GM19193 (cell line): ENCODE measurements around the gene PHF5A.

Source experiments
- POLR2A ChIP-seq: IDR thresholded peaks from 4 replicates; pipeline ENCODE4 v1.6.1; 2011; ENCODE audit not compliant: insufficient read depth, insufficient read length; ENCODE audit errors: extremely low read depth

PHF5A gene

DNA sequence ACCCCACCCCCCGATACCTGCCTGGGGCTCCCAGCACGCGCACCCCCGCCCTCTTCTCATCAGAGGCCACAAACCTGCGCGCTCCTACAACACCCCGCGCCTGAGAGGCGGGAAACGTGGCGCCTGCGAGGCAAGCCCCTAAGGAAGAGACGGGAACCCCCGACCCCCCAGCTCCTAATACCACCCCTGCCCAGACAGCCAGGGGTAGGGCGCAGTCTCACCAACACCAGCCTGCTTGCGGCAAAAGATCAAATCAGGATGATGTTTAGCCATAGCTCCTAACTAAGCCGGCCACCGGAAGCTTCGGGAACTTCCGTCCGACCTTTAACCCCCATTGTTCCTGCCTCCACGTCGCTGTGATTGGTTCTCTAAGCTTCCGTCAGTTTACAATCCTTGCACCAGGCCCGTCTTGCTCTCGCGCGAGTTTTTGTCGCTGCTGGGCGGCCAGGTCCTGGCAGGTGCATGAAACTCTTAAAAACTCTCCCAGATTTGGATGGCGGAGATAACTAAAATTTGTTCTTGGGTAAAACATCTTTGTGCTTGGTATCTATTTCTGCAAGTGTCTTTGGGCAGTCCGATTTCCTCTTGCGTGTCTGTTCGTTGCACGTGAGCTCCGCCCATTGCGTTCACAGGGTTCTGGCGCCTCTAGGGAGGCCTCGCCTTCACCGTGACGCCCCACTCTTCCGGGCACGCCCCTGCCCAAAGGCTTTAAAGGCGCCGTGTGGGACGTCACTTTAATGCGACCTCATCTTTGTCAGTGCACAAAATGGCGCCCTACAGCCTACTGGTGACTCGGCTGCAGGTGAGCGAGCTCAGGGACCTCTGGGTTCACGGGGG lies at the start of gene PHF5A, which contains the start of gene ACO2:
PHF5A (minus strand) TSS at position 312 of the 837 bp plus-strand sequence; CDS start at position 273, 39 bp downstream.
ACO2 (plus strand) TSS at position 737 of the 837 bp plus-strand sequence; CDS start at position 767, 30 bp downstream.
- TF ChIP-seq POLR2A: peak; percentile 78

- no peak for TF ChIP-seq POLR2A
Measured at GRCh38 chr22:41518048-41518347, 49.5 kb upstream of the PHF5A start.

DNA sequence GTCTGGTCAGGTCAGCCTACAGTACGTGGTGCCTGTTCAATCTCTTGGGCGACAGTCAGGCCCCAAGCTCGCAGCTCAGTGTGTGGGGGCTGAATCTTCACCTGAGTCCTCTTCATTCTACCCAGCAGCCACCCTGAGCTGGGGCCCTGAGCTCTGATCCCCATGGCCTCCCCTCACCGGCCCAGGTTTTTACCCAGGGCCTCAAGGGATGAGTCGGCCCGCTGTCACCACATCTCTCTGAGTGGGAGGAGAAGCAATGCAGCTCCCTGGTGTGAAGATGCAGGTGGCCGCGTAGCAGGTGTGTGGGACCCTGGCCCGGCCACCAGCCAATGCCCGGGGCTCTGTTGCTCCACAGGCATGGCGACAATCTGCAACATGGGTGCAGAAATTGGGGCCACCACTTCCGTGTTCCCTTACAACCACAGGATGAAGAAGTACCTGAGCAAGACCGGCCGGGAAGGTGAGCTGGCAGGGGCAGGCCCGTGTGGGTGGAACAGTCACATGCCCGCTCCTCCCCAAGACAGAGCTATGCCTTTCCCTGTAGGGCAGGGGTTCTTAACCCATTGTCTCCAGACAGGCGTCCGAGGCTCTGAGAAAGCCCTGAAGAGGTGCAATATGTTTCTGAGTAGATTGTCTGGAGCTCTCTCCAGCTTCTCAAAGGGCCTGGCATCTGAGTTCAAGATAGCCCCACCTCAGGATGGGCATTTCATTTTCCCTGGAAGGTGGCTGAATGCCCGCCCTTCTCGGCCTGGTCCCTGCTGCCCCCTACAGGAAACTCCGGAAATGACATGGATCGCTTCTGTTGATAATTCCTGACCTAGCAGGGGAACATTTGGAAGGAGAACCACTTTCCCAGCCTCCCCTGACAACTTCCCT lies 48.9 kb upstream of the PHF5A start:
- TF ChIP-seq POLR2A: no peak

DNA sequence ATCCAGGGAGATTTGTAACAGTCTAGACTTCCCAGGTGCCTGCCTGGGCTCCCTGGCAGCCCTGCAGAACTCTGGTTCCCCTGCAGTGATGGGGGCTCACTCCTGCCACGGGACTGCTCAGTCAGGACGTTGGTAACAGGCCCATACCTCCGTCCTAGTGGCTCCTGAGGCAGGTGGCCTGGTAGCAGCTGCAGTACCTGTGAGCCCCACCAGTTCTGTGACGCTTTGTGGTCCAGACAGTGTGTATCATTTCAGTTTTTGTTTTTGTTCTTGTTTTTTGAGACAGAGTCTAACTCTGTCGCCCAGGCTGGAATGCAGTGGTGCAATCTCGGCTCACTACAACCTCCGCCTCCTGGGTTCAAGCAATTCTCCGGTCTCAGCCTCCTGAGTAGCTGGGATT lies 48.0 kb upstream of the PHF5A start:
- no peak for TF ChIP-seq POLR2A

- TF ChIP-seq POLR2A: no peak
Measured at GRCh38 chr22:41513391-41513790, 44.9 kb upstream of the PHF5A start.

DNA sequence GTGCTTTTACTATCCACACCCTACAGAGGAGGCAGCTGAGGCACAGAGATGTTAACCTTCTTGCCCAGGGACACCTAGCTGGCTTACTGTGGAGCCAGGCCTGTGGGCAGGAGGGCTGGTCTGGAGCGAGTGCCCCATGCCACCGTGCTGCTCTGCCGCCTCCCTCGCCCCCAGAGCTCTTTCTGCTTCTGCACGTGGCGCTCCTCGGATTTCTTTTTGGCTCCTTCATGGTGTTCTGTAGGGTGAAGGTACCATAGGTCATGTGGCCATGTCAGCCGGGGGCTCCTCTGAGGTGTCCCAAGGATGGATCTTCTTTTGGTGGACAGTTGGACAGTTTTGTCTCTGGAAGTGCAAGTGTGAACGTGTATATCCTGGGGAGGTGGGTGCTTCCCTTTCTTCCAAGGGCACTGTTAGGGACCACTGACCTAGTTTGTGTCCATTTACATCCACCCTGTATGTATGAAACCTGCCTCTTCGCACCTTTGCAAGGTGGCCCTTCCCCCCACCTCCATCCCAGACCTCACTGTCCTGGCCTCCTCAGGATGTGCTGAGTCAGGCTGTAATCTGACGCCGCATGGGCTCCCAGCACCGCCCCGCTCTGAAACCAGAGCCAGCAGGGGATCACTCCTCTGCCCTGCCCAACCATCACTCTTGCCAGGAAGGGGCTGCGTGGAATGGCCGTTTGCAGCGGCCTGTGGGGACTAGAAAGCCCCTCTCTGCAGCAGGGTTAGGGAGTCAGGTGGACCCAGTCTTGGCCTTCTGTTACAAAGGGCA lies 44.1 kb upstream of the PHF5A start:
- no peak for TF ChIP-seq POLR2A

- no peak for TF ChIP-seq POLR2A
Measured at GRCh38 chr22:41511521-41511968, 43.1 kb upstream of the PHF5A start.

DNA sequence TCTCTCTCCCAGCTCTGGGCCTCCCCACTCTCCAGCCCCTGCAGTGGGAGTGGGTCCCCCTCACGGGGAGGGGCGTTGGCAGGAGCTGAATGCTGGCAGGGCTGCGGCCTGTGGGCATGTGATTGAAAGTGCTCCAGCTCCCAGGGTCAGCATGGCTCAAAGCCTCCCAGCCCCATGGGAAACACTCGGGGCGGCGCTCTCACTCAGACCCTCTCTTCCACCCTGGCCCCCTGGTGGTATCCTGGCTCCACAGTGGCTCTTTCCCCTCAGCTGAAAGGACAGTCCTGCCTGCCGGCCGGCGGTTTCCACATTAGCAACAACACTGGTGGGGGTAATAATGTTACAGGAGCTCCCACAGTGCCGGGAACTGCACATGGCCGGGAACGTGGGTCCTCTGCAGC lies 40.3 kb upstream of the PHF5A start:
- no peak for TF ChIP-seq POLR2A

GRCh38 chr22:41507330-41508063 lies 39.0 kb upstream of the PHF5A start:
- no peak for TF ChIP-seq POLR2A

- TF ChIP-seq POLR2A: no peak
Measured at GRCh38 chr22:41505511-41506220, 37.2 kb upstream of the PHF5A start.

DNA sequence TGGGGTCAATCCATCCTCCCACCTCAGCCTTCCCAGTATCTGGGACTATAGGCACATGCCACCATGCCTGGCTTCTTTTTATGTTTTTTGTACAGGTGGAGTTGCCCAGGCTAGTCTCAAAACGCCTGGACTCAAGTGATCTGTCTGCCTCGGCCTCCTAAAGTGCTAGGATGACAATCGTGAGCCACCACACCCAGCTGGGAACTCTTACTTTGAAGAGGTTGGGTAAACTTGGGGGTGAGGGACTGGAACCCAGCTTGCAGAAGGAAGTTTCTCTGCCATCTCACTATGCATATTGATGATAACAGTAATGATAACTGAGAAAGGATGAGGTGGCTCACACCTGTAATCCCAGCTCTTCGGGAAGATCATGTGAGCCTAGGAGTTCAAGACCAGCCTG lies 36.3 kb upstream of the PHF5A start:
- TF ChIP-seq POLR2A: no peak

GRCh38 chr22:41504397-41504796 lies 35.9 kb upstream of the PHF5A start:
- TF ChIP-seq POLR2A: no peak

GRCh38 chr22:41501209-41501608 lies 32.7 kb upstream of the PHF5A start:
- TF ChIP-seq POLR2A: no peak

GRCh38 chr22:41500303-41500702 lies 31.8 kb upstream of the PHF5A start:
- no peak for TF ChIP-seq POLR2A

GRCh38 chr22:41499624-41500280 lies 31.3 kb upstream of the PHF5A start:
- TF ChIP-seq POLR2A: no peak
